HL-60 (cell line): ENCODE results near the gene ORC3.

Source experiments
- DNase-seq, 2 experiments: peaks; one replicate each; pipeline ENCODE4 v3.0.0-alpha.2; 2010 to 2020; ENCODE audit warnings: low read depth in 1 of 2, low spot score in 1 of 2
- H3K27ac ChIP-seq: fragments of 250-450 bp; sonication (Bioruptor Pico); replicated peaks from 2 replicates; pipeline ENCODE4 v1.5.1; 2020; ENCODE audit warnings: mild to moderate bottlenecking, moderate library complexity
- H3K27me3 ChIP-seq: fragments of 250-450 bp; sonication (Bioruptor Pico); 2 replicates; pipeline ENCODE4 v1.5.1; 2021; ENCODE audit warnings: mild to moderate bottlenecking, moderate library complexity; ENCODE audit not compliant: insufficient read depth, poor library complexity, severe bottlenecking
- H3K4me3 ChIP-seq: replicated peaks from 2 replicates; pipeline ENCODE4 v1.5.1; 2011; ENCODE audit warnings: mild to moderate bottlenecking, control low read depth, low read length; ENCODE audit not compliant: insufficient read depth
- GABPA ChIP-seq: IDR thresholded peaks from 2 replicates; pipeline ENCODE4 v1.6.1; 2012; ENCODE audit warnings: low read depth
- POLR2AphosphoS5 ChIP-seq: IDR thresholded peaks from 2 replicates; pipeline ENCODE4 v1.6.1; 2012; ENCODE audit warnings: low read depth
- SPI1 ChIP-seq: IDR thresholded peaks from 2 replicates; pipeline ENCODE4 v1.6.1; 2012; ENCODE audit warnings: low read depth, mild to moderate bottlenecking, borderline replicate concordance
- TF ChIP-seq, protein P1 (sequence below): IDR thresholded peaks from 2 replicates; pipeline ENCODE4 v1.6.1; 2012; ENCODE audit warnings: low read depth; ENCODE audit not compliant: insufficient replicate concordance
- TF ChIP-seq, protein P2 (sequence below): IDR thresholded peaks from one replicate; pipeline ENCODE4 v1.5.1; 2011; ENCODE audit warnings: low read length, control low read depth, inconsistent platforms; ENCODE audit not compliant: insufficient read depth

ORC3 gene

DNA sequence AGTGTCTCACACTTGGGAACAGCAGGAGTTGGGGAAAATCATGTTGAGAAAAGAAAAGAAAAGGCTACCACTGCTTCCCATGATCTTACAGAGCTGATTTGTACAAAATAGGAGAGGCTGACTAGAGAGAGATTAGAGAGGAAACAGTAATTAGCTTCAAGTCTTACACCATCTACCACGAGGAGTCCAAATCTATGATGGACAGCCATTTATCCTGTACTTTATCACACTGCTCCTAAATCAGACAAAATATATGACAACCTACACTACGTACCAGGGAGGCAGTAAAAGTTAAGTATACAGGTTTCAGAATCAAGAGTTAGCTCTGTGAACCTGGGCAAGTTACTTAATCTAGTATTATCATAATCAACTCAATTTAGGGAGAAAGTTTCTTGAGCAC, 38.1 kb upstream of the ORC3 start:
- TF ChIP-seq, protein P1, sequence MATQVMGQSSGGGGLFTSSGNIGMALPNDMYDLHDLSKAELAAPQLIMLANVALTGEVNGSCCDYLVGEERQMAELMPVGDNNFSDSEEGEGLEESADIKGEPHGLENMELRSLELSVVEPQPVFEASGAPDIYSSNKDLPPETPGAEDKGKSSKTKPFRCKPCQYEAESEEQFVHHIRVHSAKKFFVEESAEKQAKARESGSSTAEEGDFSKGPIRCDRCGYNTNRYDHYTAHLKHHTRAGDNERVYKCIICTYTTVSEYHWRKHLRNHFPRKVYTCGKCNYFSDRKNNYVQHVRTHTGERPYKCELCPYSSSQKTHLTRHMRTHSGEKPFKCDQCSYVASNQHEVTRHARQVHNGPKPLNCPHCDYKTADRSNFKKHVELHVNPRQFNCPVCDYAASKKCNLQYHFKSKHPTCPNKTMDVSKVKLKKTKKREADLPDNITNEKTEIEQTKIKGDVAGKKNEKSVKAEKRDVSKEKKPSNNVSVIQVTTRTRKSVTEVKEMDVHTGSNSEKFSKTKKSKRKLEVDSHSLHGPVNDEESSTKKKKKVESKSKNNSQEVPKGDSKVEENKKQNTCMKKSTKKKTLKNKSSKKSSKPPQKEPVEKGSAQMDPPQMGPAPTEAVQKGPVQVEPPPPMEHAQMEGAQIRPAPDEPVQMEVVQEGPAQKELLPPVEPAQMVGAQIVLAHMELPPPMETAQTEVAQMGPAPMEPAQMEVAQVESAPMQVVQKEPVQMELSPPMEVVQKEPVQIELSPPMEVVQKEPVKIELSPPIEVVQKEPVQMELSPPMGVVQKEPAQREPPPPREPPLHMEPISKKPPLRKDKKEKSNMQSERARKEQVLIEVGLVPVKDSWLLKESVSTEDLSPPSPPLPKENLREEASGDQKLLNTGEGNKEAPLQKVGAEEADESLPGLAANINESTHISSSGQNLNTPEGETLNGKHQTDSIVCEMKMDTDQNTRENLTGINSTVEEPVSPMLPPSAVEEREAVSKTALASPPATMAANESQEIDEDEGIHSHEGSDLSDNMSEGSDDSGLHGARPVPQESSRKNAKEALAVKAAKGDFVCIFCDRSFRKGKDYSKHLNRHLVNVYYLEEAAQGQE = no peak
- TF ChIP-seq GABPA (no peak), SPI1 (no peak), POLR2AphosphoS5 (no peak)
- TF ChIP-seq, protein P2, sequence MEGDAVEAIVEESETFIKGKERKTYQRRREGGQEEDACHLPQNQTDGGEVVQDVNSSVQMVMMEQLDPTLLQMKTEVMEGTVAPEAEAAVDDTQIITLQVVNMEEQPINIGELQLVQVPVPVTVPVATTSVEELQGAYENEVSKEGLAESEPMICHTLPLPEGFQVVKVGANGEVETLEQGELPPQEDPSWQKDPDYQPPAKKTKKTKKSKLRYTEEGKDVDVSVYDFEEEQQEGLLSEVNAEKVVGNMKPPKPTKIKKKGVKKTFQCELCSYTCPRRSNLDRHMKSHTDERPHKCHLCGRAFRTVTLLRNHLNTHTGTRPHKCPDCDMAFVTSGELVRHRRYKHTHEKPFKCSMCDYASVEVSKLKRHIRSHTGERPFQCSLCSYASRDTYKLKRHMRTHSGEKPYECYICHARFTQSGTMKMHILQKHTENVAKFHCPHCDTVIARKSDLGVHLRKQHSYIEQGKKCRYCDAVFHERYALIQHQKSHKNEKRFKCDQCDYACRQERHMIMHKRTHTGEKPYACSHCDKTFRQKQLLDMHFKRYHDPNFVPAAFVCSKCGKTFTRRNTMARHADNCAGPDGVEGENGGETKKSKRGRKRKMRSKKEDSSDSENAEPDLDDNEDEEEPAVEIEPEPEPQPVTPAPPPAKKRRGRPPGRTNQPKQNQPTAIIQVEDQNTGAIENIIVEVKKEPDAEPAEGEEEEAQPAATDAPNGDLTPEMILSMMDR = no peak
- no peak for DNase-seq
- H3K27ac ChIP-seq = no peak overlapping the region
- H3K4me3 ChIP-seq = no peak overlapping the region
- no peaks in the 10 kb centered on the region for H3K27me3 ChIP-seq

DNA sequence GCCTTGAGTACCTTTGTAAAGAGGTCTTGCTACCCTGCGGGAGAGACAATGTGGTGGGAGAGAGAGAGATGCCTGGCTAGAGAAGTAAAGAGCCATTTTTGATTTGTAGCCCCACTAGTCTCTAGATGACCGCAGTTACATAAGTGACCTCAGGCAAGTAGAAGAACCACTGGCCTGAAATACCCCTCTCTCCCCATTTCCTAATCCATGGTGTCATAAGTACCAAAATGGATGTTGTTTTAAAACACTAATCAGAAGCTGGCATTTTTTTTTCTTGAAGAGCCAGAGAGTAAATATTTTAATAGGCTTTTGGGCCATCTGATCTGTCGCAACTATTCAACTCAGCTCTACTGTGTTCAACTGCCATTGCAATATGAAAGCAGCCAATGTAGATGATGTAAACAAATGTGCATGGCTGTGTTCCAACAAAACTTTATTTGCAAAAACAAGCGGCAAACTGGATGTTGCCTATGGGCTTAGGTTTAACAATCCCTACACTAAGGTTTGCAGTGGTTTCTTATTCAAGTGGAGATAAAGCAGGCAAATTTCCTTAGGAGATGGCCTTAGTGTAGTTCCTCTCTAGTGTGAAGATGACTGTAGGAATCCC, 36.7 kb upstream of the ORC3 start:
- H3K4me3 ChIP-seq = no peak overlapping the region
- TF ChIP-seq, protein P1 = no peak
- TF ChIP-seq SPI1 (no peak), POLR2AphosphoS5 (no peak), GABPA (no peak)
- TF ChIP-seq, protein P2 = no peak
- H3K27ac ChIP-seq = no peak overlapping the region
- H3K27me3 ChIP-seq = no peaks in the 10 kb centered on the region
- no peak for DNase-seq

DNA sequence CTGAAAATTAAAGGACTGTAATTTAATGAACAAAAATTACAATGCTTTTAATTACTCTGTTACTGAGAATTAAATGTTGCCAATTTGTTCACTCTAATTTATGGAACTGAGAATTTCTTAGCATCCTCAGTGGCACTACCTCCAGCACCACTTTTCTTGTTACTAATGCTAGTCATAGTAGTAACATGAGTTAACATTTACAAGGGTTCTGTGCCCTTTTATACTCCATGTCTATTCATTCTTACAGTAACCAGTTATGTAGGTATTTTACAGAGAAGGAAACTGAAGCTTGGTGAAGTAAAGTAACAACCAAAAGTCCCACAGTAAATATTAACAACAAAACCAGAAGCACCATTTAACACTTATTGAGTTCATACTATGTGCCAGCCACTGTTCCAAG, 34.4 kb upstream of the ORC3 start:
- TF ChIP-seq SPI1 = no peak
- TF ChIP-seq, protein P1 = no peak
- TF ChIP-seq POLR2AphosphoS5 = no peak
- TF ChIP-seq, protein P2 = no peak
- no peak for TF ChIP-seq GABPA
- H3K4me3 ChIP-seq = no peak overlapping the region
- H3K27ac ChIP-seq = no peak overlapping the region
- H3K27me3 ChIP-seq = no peaks in the 10 kb centered on the region
- no peak for DNase-seq
